BE2C (cell line): Measurements from ENCODE around the gene CACNG8.
A peak's percentile ranks its signal among the peaks of the same experiment; 100 is the strongest.

Source experiments
- DNase-seq: peaks from one replicate; pipeline ENCODE4 v3.0.0-alpha.2; 2020
- H3K27me3 ChIP-seq: fragments of 250-450 bp; sonication (Bioruptor Pico); 2 replicates; pipeline ENCODE4 v1.5.1; 2020; ENCODE audit warnings: mild to moderate bottlenecking
- H3K36me3 ChIP-seq: fragments of 250-450 bp; sonication (Bioruptor Pico); 2 replicates; pipeline ENCODE4 v1.5.1; 2020; ENCODE audit warnings: mild to moderate bottlenecking
- H3K4me1 ChIP-seq: fragments of 250-450 bp; sonication (Bioruptor Pico); 2 replicates; pipeline ENCODE4 v1.5.1; 2020
- H3K4me3 ChIP-seq: 2 replicates; pipeline ENCODE4 v1.5.1; 2011; ENCODE audit warnings: low read depth, low read length
- H3K9me3 ChIP-seq: fragments of 250-450 bp; sonication (Bioruptor Pico); 2 replicates; pipeline ENCODE4 v1.5.1; 2020
- TF ChIP-seq, protein P1 (sequence below): IDR thresholded peaks from 2 replicates; pipeline ENCODE4 v1.5.1; 2012; ENCODE audit warnings: mild to moderate bottlenecking, low read depth, low read length

CACNG8 gene

DNA sequence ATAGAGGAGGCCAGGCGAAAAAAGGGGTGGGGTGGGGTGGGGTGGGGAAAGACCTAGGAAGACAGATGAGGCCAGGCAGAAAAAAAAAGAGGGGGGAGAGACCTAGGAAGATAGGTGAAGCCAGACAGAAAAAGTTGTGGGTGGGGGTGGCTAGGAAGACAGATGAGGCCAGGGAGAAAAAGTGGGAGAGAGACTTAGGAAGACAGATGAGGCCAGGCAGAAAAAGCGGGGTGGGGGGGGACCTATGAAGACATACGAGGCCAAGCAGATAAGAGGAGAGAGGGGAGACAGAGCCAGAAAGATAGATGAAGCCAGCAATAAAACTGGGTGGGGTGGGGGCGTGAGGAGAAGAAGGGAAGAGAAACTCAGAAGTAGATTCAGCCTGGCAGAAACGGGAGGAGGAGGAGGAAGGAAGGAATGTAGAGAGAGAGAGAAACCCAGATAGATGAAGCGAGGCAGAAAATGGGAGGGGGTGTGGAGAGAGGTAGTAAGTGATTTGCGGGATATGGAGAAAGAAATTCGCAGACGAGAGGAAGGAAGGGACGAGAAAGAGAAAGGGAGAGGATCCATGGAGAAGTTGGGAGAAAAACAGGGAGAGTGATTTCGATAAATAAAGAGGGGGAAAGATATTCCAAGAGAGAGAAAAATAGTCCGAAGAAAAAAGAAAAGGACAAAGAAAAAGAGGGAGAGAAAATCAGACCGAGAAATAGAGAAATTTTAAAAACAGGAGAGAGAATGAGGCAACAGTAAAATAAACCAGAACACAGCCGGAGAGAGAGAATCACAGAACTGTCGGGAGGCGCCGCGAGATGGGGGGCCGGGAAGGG is 16.5 kb downstream of the CACNG8 start:
- Histone ChIP-seq H3K27me3 (peaks cover 3% of the 10 kb centered on the region; the same call in 1 of the 2 replicates), H3K4me1 (no peaks in the 10 kb centered on the region), H3K4me3 (no peak overlapping the region), H3K36me3 (no peaks in the 10 kb centered on the region), H3K9me3 (peaks cover 3% of the 10 kb centered on the region; the same call in 1 of the 2 replicates)
- TF ChIP-seq, protein P1, sequence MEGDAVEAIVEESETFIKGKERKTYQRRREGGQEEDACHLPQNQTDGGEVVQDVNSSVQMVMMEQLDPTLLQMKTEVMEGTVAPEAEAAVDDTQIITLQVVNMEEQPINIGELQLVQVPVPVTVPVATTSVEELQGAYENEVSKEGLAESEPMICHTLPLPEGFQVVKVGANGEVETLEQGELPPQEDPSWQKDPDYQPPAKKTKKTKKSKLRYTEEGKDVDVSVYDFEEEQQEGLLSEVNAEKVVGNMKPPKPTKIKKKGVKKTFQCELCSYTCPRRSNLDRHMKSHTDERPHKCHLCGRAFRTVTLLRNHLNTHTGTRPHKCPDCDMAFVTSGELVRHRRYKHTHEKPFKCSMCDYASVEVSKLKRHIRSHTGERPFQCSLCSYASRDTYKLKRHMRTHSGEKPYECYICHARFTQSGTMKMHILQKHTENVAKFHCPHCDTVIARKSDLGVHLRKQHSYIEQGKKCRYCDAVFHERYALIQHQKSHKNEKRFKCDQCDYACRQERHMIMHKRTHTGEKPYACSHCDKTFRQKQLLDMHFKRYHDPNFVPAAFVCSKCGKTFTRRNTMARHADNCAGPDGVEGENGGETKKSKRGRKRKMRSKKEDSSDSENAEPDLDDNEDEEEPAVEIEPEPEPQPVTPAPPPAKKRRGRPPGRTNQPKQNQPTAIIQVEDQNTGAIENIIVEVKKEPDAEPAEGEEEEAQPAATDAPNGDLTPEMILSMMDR, result no peak
- DNase-seq, result no peak

DNA sequence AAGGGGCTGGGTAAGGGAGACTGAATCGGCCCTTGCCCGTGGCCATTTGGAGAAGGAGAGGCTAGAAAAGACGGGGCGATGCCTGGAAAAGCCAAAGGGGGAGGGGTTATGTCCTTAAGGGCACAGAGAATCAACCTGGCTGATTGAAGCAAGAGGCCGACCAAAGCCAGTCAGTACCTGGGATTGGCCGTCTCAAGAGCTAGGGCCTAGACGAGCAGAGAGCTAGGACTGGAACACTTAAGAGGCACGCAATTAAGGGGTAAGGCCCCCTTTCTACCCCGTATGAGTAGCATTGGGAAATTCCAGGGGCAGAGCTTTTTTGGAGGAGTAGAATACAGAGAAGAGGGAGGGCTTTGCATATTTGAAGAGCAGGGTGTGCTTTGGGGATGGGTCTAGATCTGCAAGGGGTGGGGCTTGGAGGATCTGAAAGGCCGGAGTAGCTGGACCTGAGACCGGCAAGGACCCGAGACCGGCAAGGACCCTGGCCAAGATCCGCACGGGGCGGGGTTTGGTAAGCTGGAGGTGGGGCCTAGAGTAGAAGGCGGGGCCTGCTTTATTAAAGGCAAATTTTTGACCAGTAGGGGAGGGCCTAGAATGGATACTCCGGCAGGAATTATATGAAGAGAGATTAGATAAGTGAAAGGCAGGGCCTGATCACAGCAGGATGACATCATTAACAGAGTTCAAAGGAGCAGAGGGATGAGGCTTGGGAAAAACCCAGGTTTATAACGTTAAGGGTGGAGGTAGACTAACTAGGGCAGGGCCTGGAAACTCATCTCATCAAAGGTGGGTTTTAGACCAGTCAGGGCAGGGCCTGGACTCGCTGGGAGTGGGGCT is 18.0 kb downstream of the CACNG8 start:
- TF ChIP-seq, protein P1, result no peak
- no peaks in the 10 kb centered on the region for H3K36me3 ChIP-seq
- H3K27me3 ChIP-seq, result peaks cover 3% of the 10 kb centered on the region; the same call in 1 of the 2 replicates
- H3K9me3 ChIP-seq, result peaks cover 3% of the 10 kb centered on the region; the same call in 1 of the 2 replicates
- no peak for DNase-seq
- H3K4me1 ChIP-seq, result no peaks in the 10 kb centered on the region
- H3K4me3 ChIP-seq, result peak overlapping the region; percentile 52

DNA sequence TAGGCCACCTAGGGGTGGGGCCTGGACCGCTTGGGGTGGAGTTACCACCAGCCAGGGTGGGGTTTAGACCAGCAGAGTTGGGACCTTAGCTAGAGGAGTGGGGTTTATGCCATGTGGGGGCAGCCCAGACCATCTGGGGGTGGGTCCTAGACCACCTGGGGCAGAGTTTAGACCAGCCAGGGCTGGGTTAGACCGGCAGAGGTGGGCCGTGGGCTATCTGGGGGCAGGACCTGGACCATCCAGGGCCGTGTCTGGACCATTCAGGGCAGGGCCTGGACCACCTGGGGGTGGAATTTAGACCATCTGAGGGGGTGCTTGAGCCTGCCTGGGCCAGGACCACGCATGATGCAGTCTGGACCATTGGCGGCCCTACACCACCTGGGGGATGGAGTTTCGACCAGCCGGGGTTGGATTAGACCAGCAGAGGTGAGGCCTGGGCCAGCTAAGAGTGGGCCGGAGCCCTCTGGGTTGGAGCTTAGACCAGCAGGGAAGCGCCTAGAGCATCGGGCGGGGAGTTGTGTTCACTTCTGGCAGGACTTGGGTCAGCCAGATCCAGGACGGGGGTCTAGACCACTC is 18.7 kb downstream of the CACNG8 start:
- no peak for DNase-seq
- H3K4me1 ChIP-seq, result no peaks in the 10 kb centered on the region
- H3K4me3 ChIP-seq, result no peak overlapping the region
- TF ChIP-seq, protein P1, result no peak
- H3K9me3 ChIP-seq, result peaks cover 3% of the 10 kb centered on the region; the same call in 1 of the 2 replicates
- no peaks in the 10 kb centered on the region for H3K36me3 ChIP-seq
- peaks cover 3% of the 10 kb centered on the region; the same call in 1 of the 2 replicates for H3K27me3 ChIP-seq

DNA sequence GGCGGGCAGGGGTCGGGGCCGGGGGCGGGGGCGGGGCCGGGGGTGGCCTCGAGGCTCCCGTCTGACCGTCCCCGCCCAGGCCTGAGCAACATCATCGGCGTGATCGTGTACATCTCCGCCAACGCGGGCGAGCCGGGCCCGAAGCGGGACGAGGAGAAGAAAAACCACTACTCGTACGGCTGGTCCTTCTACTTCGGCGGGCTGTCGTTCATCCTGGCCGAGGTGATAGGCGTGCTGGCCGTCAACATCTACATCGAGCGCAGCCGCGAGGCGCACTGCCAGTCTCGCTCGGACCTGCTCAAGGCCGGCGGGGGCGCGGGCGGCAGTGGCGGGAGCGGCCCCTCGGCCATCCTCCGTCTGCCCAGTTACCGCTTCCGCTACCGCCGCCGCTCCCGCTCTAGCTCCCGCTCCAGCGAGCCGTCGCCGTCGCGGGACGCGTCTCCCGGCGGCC is 19.3 kb downstream of the CACNG8 start:
- H3K4me3 ChIP-seq, result no peak overlapping the region
- H3K27me3 ChIP-seq, result peaks cover 3% of the 10 kb centered on the region; the same call in 1 of the 2 replicates
- TF ChIP-seq, protein P1, result no peak
- H3K4me1 ChIP-seq, result no peaks in the 10 kb centered on the region
- peaks cover 3% of the 10 kb centered on the region; the same call in 1 of the 2 replicates for H3K9me3 ChIP-seq
- no peaks in the 10 kb centered on the region for H3K36me3 ChIP-seq
- no peak for DNase-seq

DNA sequence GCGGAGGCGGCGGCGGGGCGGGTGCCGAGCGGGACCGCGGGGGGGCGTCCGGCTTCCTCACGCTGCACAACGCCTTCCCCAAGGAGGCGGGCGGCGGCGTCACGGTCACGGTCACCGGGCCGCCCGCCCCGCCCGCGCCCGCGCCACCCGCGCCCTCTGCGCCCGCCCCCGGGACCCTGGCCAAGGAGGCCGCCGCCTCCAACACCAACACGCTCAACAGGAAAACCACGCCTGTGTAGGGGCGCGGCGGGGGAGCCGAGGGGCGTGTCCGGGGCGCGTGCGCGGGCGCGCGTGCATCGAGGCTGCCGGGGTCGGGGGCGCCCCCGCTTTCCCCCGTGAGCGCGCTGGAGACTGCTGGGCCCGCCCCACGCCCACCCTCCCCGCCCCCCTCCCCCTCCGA is 19.9 kb downstream of the CACNG8 start:
- DNase-seq, result no peak
- Histone ChIP-seq H3K4me1 (no peaks in the 10 kb centered on the region), H3K27me3 (peaks cover 3% of the 10 kb centered on the region; the same call in 1 of the 2 replicates), H3K36me3 (no peaks in the 10 kb centered on the region), H3K4me3 (no peak overlapping the region), H3K9me3 (peaks cover 3% of the 10 kb centered on the region; the same call in 1 of the 2 replicates)
- TF ChIP-seq, protein P1, result no peak
